Lung (tissue), 12 donors: Measurements from ENCODE around the gene PARM1. TPM values are rescaled to one million over a fixed set of nuclear protein-coding genes. Genes with fewer than 3 reads are reported as not detected.

Experiments used
- ATAC-seq: fragments of 200-7000 bp; cut with Tn5 transposase; one replicate; pipeline ENCODE4 v1.9.1; 2020; ENCODE audit warnings: moderate number of reproducible peaks; ENCODE audit not compliant: insufficient read depth, low FRiP score
- DNase-seq, 3 donors: peaks; one replicate each; pipeline ENCODE4 v3.0.0-alpha.2; 2013 to 2017
- H3K27ac ChIP-seq, 2 donors: one replicate each; pipeline ENCODE4 v1.5.1; 2013; ENCODE audit warnings: mild to moderate bottlenecking in 2 of 2, moderate library complexity in 2 of 2, control low read depth in 1 of 2, inconsistent platforms in 1 of 2, low read depth in 1 of 2, low read length in 1 of 2
- H3K27me3 ChIP-seq, 3 donors: one replicate each; pipeline ENCODE4 v1.5.1; 2013; ENCODE audit warnings: low read length in 2 of 3; ENCODE audit not compliant: control insufficient read depth in 3 of 3, insufficient read depth in 3 of 3
- H3K36me3 ChIP-seq, 4 donors: one replicate each; pipeline ENCODE4 v1.5.1; 2013; ENCODE audit warnings: low read length in 4 of 4, mild to moderate bottlenecking in 1 of 4, moderate library complexity in 1 of 4; ENCODE audit not compliant: control insufficient read depth in 4 of 4, insufficient read depth in 4 of 4
- H3K4me1 ChIP-seq, 5 donors: one replicate each; pipeline ENCODE4 v1.5.1; 2013; ENCODE audit warnings: low read length in 5 of 5, mild to moderate bottlenecking in 2 of 5, moderate library complexity in 1 of 5; ENCODE audit not compliant: control insufficient read depth in 5 of 5, insufficient read depth in 5 of 5
- H3K4me3 ChIP-seq: one replicate; pipeline ENCODE4 v1.5.1; 2013; ENCODE audit warnings: mild to moderate bottlenecking, control low read depth, moderate library complexity
- H3K9ac ChIP-seq, 2 donors: one replicate each; pipeline ENCODE4 v1.5.1; 2013; ENCODE audit warnings: low read length in 2 of 2, control low read depth in 1 of 2; ENCODE audit not compliant: insufficient read depth in 1 of 2
- H3K9me3 ChIP-seq, 4 donors: one replicate each; pipeline ENCODE4 v1.5.1; 2013; ENCODE audit warnings: low read length in 3 of 4, mild to moderate bottlenecking in 1 of 4, moderate library complexity in 1 of 4; ENCODE audit not compliant: control insufficient read depth in 4 of 4, insufficient read depth in 3 of 4
- WGBS, 2 donors: extraction: QIAGEN DNeasy Blood & Tissue Kit; methylation state at CpG; one replicate each; pipeline ENCODE4 v1.1.7; 2013; 5-methylcytosine and 5-hydroxymethylcytosine counted together
- polyA plus RNA-seq, 2 donors: library from polyadenylated mRNA; stranded (reverse); fragments of 200-250 nt; gene quantifications; one replicate each; pipeline ENCODE4 v1.2.1, GENCODE V29; 2013
- total RNA-seq, 2 donors: library from RNA; depleted of rRNA in 1 of 2; stranded (reverse); fragments of >200 nt in 1 of 2; gene quantifications; one replicate each; pipeline ENCODE4 v1.2.1, GENCODE V29; 2014 to 2021
- TF ChIP-seq, protein P1 (sequence below): IDR thresholded peaks from 2 replicates; pipeline ENCODE4 v1.5.1; 2012; ENCODE audit warnings: mild to moderate bottlenecking; ENCODE audit errors: control extremely low read depth, extremely low read depth
- donor health status: control.
- donor health status: control.
- donor health status: Bipolar disorder and iron deficiency.
- donor health status: healthy.
- donor health status: DM: yes; HTN: yes; CAD: no.

The PARM1 gene
- total and polyA plus RNA-seq, 4 donors = 25.4 to 101 (median 40.5) TPM

DNA sequence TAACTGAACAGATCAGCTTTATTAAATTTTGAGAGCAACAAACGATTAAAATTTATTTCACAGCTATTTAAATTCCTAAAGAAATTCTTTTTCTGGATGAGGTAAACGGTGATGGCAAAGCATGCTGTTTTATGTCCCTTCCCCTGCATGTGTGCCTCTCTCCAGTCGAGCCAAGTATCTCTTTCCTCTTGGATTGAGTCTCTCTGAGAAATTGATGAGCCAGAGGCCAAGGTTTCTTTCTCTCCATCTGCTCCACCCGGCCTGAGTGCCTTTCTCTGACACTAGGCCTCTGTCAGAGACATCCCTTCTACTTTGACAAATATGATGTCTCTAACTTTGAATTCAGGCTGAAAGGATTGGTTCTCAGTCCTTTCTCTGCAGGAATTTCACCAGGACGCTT is 42.6 kb upstream of the PARM1 start:
- Histone ChIP-seq H3K4me1 (no peaks in the 10 kb centered on the region), H3K9ac (no peak overlapping the region), H3K27ac (no peak overlapping the region), H3K27me3 (no peaks in the 10 kb centered on the region), H3K9me3 (no peaks in the 10 kb centered on the region), H3K4me3 (no peak overlapping the region), H3K36me3 (no peaks in the 10 kb centered on the region)
- ATAC-seq (no peak), DNase-seq (no peak)
- TF ChIP-seq, protein P1, sequence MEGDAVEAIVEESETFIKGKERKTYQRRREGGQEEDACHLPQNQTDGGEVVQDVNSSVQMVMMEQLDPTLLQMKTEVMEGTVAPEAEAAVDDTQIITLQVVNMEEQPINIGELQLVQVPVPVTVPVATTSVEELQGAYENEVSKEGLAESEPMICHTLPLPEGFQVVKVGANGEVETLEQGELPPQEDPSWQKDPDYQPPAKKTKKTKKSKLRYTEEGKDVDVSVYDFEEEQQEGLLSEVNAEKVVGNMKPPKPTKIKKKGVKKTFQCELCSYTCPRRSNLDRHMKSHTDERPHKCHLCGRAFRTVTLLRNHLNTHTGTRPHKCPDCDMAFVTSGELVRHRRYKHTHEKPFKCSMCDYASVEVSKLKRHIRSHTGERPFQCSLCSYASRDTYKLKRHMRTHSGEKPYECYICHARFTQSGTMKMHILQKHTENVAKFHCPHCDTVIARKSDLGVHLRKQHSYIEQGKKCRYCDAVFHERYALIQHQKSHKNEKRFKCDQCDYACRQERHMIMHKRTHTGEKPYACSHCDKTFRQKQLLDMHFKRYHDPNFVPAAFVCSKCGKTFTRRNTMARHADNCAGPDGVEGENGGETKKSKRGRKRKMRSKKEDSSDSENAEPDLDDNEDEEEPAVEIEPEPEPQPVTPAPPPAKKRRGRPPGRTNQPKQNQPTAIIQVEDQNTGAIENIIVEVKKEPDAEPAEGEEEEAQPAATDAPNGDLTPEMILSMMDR = no peak
- 68 to 75% methylated on average over 5 of the region's 5 CpGs for WGBS, 2 donors

DNA sequence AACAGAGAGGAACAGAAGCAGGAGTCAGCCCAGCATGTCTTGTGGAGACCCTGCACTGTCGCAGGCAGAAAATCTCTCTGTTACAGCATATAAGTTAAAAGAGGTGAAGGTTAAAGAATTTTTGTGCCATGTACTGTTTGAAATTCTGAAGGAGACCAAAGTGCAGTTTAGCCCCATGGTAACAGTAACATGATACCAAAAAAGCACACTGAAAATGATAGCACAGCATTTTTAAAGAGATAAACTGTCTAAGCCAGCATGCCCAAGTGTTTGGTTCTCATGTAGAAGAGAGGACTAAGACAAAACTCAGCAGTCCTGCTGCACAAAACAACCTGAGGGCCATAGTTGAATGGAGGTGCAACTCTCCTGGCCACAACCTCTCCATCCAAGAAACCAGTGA is 41.9 kb upstream of the PARM1 start:
- Histone ChIP-seq H3K27me3 (no peaks in the 10 kb centered on the region), H3K4me1 (no peaks in the 10 kb centered on the region), H3K27ac (no peak overlapping the region), H3K4me3 (no peak overlapping the region), H3K9ac (no peak overlapping the region), H3K36me3 (no peaks in the 10 kb centered on the region), H3K9me3 (no peaks in the 10 kb centered on the region)
- 83 to 93% methylated on average over 1 of the region's 1 CpG for WGBS, 2 donors
- TF ChIP-seq, protein P1 = no peak
- ATAC-seq (no peak), DNase-seq (no peak)

DNA sequence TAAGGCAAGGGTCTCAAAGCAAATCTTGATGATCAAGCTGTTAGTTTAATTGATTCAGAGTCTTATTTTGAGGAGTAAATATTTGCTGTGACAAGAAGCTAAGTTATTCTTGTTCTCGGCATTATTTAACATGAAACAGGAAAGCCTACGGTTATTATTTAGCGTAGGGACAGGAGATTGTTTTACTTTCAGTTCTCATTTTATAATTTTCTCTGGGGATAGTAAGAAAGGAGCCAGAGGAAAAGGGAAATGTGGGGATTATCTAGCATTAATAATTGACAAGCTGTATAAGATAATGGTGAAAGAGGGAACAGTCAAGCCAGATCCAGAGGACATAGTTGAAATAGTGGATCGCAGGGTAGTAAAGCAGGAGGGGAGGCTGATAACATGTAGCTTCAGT is 39.7 kb upstream of the PARM1 start:
- H3K4me3 ChIP-seq = no peak overlapping the region
- TF ChIP-seq, protein P1 = no peak
- ATAC-seq (no peak), DNase-seq (no peak)
- no peaks in the 10 kb centered on the region for H3K27me3 ChIP-seq
- no peaks in the 10 kb centered on the region for H3K36me3 ChIP-seq
- no peak overlapping the region for H3K9ac ChIP-seq
- WGBS, 2 donors = 63 to 80% methylated on average over 4 of the region's 4 CpGs
- no peaks in the 10 kb centered on the region for H3K9me3 ChIP-seq
- no peaks in the 10 kb centered on the region for H3K4me1 ChIP-seq
- no peak overlapping the region for H3K27ac ChIP-seq

DNA sequence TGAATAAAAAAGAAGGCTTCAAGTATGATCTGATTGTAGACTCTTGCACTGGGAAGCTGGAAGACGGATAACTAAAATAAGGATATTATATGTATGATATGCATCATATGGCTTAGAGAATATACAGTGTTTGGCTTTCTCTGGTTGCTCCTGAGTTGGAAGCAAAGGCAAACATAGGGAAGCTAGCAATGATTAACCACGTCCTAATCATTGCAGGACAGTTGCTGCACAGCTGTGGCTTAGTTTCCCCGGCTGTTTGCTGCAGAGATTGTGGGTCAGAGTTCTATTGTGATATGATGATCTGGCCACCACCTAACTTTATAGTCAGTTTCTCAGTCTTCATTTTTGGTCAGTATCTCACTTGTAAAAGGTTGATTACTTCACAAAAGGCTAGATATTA is 36.3 kb upstream of the PARM1 start:
- TF ChIP-seq, protein P1 = no peak
- no peak overlapping the region for H3K27ac ChIP-seq
- no peak overlapping the region for H3K9ac ChIP-seq
- H3K9me3 ChIP-seq = no peaks in the 10 kb centered on the region
- WGBS, 2 donors = 77 to 79% methylated on average over 3 of the region's 3 CpGs
- ATAC-seq = no peak
- H3K27me3 ChIP-seq = no peaks in the 10 kb centered on the region
- H3K36me3 ChIP-seq = no peaks in the 10 kb centered on the region
- no peak overlapping the region for H3K4me3 ChIP-seq
- no peak for DNase-seq
- H3K4me1 ChIP-seq = no peaks in the 10 kb centered on the region
